ENCODE results near the gene TGFBR3.

DNA sequence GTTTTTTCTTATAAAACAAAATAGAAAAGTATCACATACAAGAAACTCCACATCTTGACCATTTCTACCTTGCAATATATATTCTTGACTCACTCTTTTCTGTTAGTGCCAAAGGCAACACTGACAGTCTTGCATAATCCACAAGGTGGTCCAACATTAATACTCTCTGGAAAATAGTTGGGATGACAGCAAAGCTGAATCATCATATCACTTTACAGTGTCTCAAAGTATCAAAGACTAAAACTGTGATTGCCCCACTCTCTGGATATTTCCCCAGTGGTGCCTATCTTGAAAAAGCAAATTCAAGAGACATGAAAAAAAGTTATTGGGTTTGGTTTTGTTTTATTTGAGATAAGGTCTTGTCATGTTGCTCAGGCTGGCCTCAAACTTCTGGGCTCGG, 14.6 kb upstream of the TGFBR3 start:
- TF ChIP-seq, protein P1, sequence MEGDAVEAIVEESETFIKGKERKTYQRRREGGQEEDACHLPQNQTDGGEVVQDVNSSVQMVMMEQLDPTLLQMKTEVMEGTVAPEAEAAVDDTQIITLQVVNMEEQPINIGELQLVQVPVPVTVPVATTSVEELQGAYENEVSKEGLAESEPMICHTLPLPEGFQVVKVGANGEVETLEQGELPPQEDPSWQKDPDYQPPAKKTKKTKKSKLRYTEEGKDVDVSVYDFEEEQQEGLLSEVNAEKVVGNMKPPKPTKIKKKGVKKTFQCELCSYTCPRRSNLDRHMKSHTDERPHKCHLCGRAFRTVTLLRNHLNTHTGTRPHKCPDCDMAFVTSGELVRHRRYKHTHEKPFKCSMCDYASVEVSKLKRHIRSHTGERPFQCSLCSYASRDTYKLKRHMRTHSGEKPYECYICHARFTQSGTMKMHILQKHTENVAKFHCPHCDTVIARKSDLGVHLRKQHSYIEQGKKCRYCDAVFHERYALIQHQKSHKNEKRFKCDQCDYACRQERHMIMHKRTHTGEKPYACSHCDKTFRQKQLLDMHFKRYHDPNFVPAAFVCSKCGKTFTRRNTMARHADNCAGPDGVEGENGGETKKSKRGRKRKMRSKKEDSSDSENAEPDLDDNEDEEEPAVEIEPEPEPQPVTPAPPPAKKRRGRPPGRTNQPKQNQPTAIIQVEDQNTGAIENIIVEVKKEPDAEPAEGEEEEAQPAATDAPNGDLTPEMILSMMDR (IDR thresholded peaks at IDR 0.05): no peak
- TF ChIP-seq POLR2A (IDR thresholded peaks at IDR 0.05) (no peak), POLR2AphosphoS5 (IDR thresholded peaks at IDR 0.05) (no peak)
